ENCODE results near the gene ITPKC. TPM values are rescaled to one million over a fixed set of nuclear protein-coding genes. Genes with fewer than 3 reads are reported as not detected.

Gene ITPKC
- total RNA-seq, 2 donors from 2014 or later = 40.8 to 44.5 TPM

- WGBS = 3% methylated on average over 16 of the region's 16 CpGs
- peak; percentile 94 for DNase-seq (ENCODE audit: low spot score)
- Histone ChIP-seq H3K27me3 (replicated peaks; ENCODE audit: insufficient read depth) (no peaks in the 10 kb centered on the region), H3K9me3 (no peaks in the 10 kb centered on the region), H3K27ac (peak overlapping the region; percentile 99 to 100), H3K4me1 (replicated peaks) (no peaks in the 10 kb centered on the region), H3K4me3 (peak overlapping the region; percentile 79 to 85), H3K36me3 (no peaks in the 10 kb centered on the region)
- intact Hi-C loops (cut with DNase I) = no loop called here
- peak; percentile 74 for TF ChIP-seq POLR2A (IDR thresholded peaks at IDR 0.05)
- peak; percentile 94 for TF ChIP-seq POLR2AphosphoS5 (IDR thresholded peaks at IDR 0.05)
- TF ChIP-seq CTCF (IDR thresholded peaks at IDR 0.05) = peak in 2 of 4 experiments; percentile 2 to 21
Measured at GRCh38 chr19:40718774-40719391, 2.0 kb downstream of the ITPKC start.

GRCh38 chr19:40719414-40719894 is 2.5 kb downstream of the ITPKC start:
- intact Hi-C loops (cut with DNase I) = no loop called here
- WGBS = 38% methylated on average over 7 of the region's 7 CpGs
- peak overlapping the region; percentile 79 to 85 for H3K4me3 ChIP-seq
- TF ChIP-seq POLR2A (IDR thresholded peaks at IDR 0.05) (no peak), POLR2AphosphoS5 (IDR thresholded peaks at IDR 0.05) (no peak), CTCF (IDR thresholded peaks at IDR 0.05) (no peak)
- peak overlapping the region; percentile 99 to 100 for H3K27ac ChIP-seq
- no peaks in the 10 kb centered on the region for H3K27me3 ChIP-seq (replicated peaks; ENCODE audit: insufficient read depth)
- no peak for DNase-seq (ENCODE audit: low spot score)
- H3K4me1 ChIP-seq (replicated peaks) = no peaks in the 10 kb centered on the region
- no peaks in the 10 kb centered on the region for H3K36me3 ChIP-seq
- H3K9me3 ChIP-seq = no peaks in the 10 kb centered on the region

- H3K9me3 ChIP-seq = no peaks in the 10 kb centered on the region
- H3K27ac ChIP-seq = peak overlapping the region; percentile 99 to 100
- H3K4me3 ChIP-seq = peak overlapping the region in 1 of 2 donors; percentile 79
- intact Hi-C loops (cut with DNase I) = no loop called here
- DNase-seq (ENCODE audit: low spot score) = no peak
- TF ChIP-seq CTCF (IDR thresholded peaks at IDR 0.05) = no peak
- no peak for TF ChIP-seq POLR2AphosphoS5 (IDR thresholded peaks at IDR 0.05)
- no peak for TF ChIP-seq POLR2A (IDR thresholded peaks at IDR 0.05)
- H3K36me3 ChIP-seq = peaks cover 0 to 3% of the 10 kb centered on the region in 2 donors
- 91% methylated on average over 6 of the region's 6 CpGs for WGBS
- no peaks in the 10 kb centered on the region for H3K27me3 ChIP-seq (replicated peaks; ENCODE audit: insufficient read depth)
- H3K4me1 ChIP-seq (replicated peaks) = no peaks in the 10 kb centered on the region
Measured at GRCh38 chr19:40721140-40721486, 4.2 kb downstream of the ITPKC start.

GRCh38 chr19:40721936-40722661 is 5.2 kb downstream of the ITPKC start:
- no peaks in the 10 kb centered on the region for H3K27me3 ChIP-seq (replicated peaks; ENCODE audit: insufficient read depth)
- intact Hi-C loops (cut with DNase I) = no loop called here
- no peak for DNase-seq (ENCODE audit: low spot score)
- H3K4me3 ChIP-seq = no peak overlapping the region
- H3K9me3 ChIP-seq = no peaks in the 10 kb centered on the region
- TF ChIP-seq POLR2AphosphoS5 (IDR thresholded peaks at IDR 0.05) (peak; percentile 25), CTCF (IDR thresholded peaks at IDR 0.05) (no peak)
- H3K4me1 ChIP-seq (replicated peaks) = no peaks in the 10 kb centered on the region
- 55% methylated on average over 9 of the region's 9 CpGs for WGBS
- H3K36me3 ChIP-seq = peaks cover 0 to 7% of the 10 kb centered on the region in 2 donors
- peak overlapping the region; percentile 99 to 100 for H3K27ac ChIP-seq

Data from prostate gland (tissue), 2 donors.